Endodermal cell (in vitro differentiated cells): ENCODE data around the gene RBP4. TPM values are rescaled to one million over a fixed set of nuclear protein-coding genes. Genes with fewer than 3 reads are reported as not detected.

Experiments used
- DNase-seq: peaks from one replicate; pipeline ENCODE4 v3.0.0-alpha.2; 2017
- H3K27ac ChIP-seq: 2 replicates; pipeline ENCODE4 v1.5.1; 2013; ENCODE audit warnings: mild to moderate bottlenecking, low read depth, low read length, moderate library complexity
- H3K27me3 ChIP-seq: 2 replicates; pipeline ENCODE4 v1.6.1; 2013; ENCODE audit warnings: mild to moderate bottlenecking, low read length, moderate library complexity; ENCODE audit not compliant: insufficient read depth, control insufficient read depth, poor library complexity, severe bottlenecking
- H3K36me3 ChIP-seq: 2 replicates; pipeline ENCODE4 v1.7.0; 2013; ENCODE audit warnings: mild to moderate bottlenecking, low read length, moderate library complexity; ENCODE audit not compliant: control insufficient read depth, insufficient read depth
- H3K4me1 ChIP-seq: one replicate; pipeline ENCODE4 v1.7.0; 2013; ENCODE audit warnings: low read length; ENCODE audit not compliant: control insufficient read depth, insufficient read depth
- H3K4me3 ChIP-seq: 2 replicates; pipeline ENCODE4 v1.5.1; 2013; ENCODE audit warnings: mild to moderate bottlenecking, low read length, moderate library complexity
- H3K9ac ChIP-seq: 2 replicates; pipeline ENCODE4 v1.6.1; 2013; ENCODE audit warnings: mild to moderate bottlenecking, low read length, moderate library complexity; ENCODE audit not compliant: poor library complexity, severe bottlenecking; ENCODE audit errors: extremely low read depth
- H3K9me3 ChIP-seq: 2 replicates; pipeline ENCODE4 v1.6.1; 2013; ENCODE audit warnings: mild to moderate bottlenecking, low read length, moderate library complexity; ENCODE audit not compliant: control insufficient read depth
- H3K27ac Mint-ChIP-seq: 2 replicates; pipeline ENCODE4 v1.8.0; 2020; ENCODE audit warnings: mixed read lengths
- H3K27me3 Mint-ChIP-seq: 2 replicates; pipeline ENCODE4 v1.8.0; 2021; ENCODE audit warnings: mild to moderate bottlenecking, mixed read lengths; ENCODE audit not compliant: insufficient read depth
- H3K36me3 Mint-ChIP-seq: 2 replicates; pipeline ENCODE4 v1.8.0; 2020; ENCODE audit warnings: low read depth, mixed read lengths
- H3K4me1 Mint-ChIP-seq: 2 replicates; pipeline ENCODE4 v1.8.0; 2020; ENCODE audit warnings: mixed read lengths
- H3K4me3 Mint-ChIP-seq: 2 replicates; pipeline ENCODE4 v1.8.0; 2020; ENCODE audit warnings: mild to moderate bottlenecking, moderate library complexity, mixed read lengths
- H3K9me3 Mint-ChIP-seq: 2 replicates; pipeline ENCODE4 v1.8.0; 2020; ENCODE audit warnings: mild to moderate bottlenecking, mixed read lengths
- CTCF ChIP-seq: fragments of 200-600 bp; sonication (generic); conservative IDR thresholded peaks from 2 replicates; pipeline ENCODE4 v1.5.0; 2021; ENCODE audit warnings: antibody characterized with exemption, mild to moderate bottlenecking
- WGBS, 2 experiments: methylation state at CpG; one replicate each; pipeline versions ENCODE4 v1.1.5 to v1.1.7; 2013; ENCODE audit warnings: missing lambda C conversion rate in 2 of 2, mixed read lengths in 1 of 2; ENCODE audit not compliant: insufficient coverage in 1 of 2, insufficient read length in 1 of 2; 5-methylcytosine and 5-hydroxymethylcytosine counted together
- total RNA-seq, 2 donors: library from RNA; stranded (reverse); fragmentation: NEBNext Ultra II Directional in 1 of 2; extraction: Animal tissue kit (Norgen Biotek cat#: 25700) in 1 of 2; gene quantifications; 2 replicates in 1 of 2; 3 replicates in 1 of 2; pipeline ENCODE4 v1.2.1, GENCODE V29; 2021

Gene RBP4
- total RNA-seq, 2 donors from 2014 or later = 0.82 to 0.86 TPM

GRCh38 chr10:93579985-93580711, 20.9 kb downstream of the RBP4 start:
- Histone ChIP-seq H3K27ac (no peak overlapping the region), H3K27me3 (no peaks in the 10 kb centered on the region), H3K4me3 (no peak overlapping the region), H3K4me1 (no peaks in the 10 kb centered on the region), H3K36me3 (no peaks in the 10 kb centered on the region), H3K9ac (no peak overlapping the region), H3K9me3 (no peaks in the 10 kb centered on the region)
- H3K36me3 Mint-ChIP-seq = no peaks in the 10 kb centered on the region
- DNase-seq = no peak
- H3K4me3 Mint-ChIP-seq = no peak overlapping the region
- 89 to 100% methylated on average over 1 to 3 of the region's 3 CpGs for WGBS, 2 experiments
- H3K9me3 Mint-ChIP-seq = no peaks in the 10 kb centered on the region
- H3K4me1 Mint-ChIP-seq = no peaks in the 10 kb centered on the region
- no peak for TF ChIP-seq CTCF
- no peak overlapping the region for H3K27ac Mint-ChIP-seq
- peaks cover 2% of the 10 kb centered on the region for H3K27me3 Mint-ChIP-seq

- no peaks in the 10 kb centered on the region for H3K36me3 ChIP-seq
- Mint-ChIP-seq H3K4me3 (no peak overlapping the region), H3K4me1 (no peaks in the 10 kb centered on the region), H3K27me3 (peaks cover 2% of the 10 kb centered on the region), H3K36me3 (no peaks in the 10 kb centered on the region), H3K9me3 (no peaks in the 10 kb centered on the region), H3K27ac (no peak overlapping the region)
- no peak for DNase-seq
- H3K4me3 ChIP-seq = no peak overlapping the region
- H3K9me3 ChIP-seq = no peaks in the 10 kb centered on the region
- TF ChIP-seq CTCF = no peak
- H3K27ac ChIP-seq = no peak overlapping the region
- no peaks in the 10 kb centered on the region for H3K27me3 ChIP-seq
- H3K4me1 ChIP-seq = no peaks in the 10 kb centered on the region
- H3K9ac ChIP-seq = no peak overlapping the region
- WGBS, 2 experiments = 92 to 94% methylated on average over 3 to 7 of the region's 7 CpGs
Observed at GRCh38 chr10:93579089-93579488, 21.9 kb downstream of the RBP4 start.

- H3K27me3 Mint-ChIP-seq = peaks cover 6% of the 10 kb centered on the region
- H3K9ac ChIP-seq = no peak overlapping the region
- no peaks in the 10 kb centered on the region for H3K9me3 ChIP-seq
- 93 to 100% methylated on average over 2 to 3 of the region's 3 CpGs for WGBS, 2 experiments
- H3K4me1 ChIP-seq = no peaks in the 10 kb centered on the region
- no peaks in the 10 kb centered on the region for H3K4me1 Mint-ChIP-seq
- DNase-seq = no peak
- H3K27me3 ChIP-seq = no peaks in the 10 kb centered on the region
- H3K27ac Mint-ChIP-seq = no peak overlapping the region
- no peak overlapping the region for H3K4me3 ChIP-seq
- no peaks in the 10 kb centered on the region for H3K36me3 ChIP-seq
- TF ChIP-seq CTCF = no peak
- H3K9me3 Mint-ChIP-seq = no peaks in the 10 kb centered on the region
- H3K27ac ChIP-seq = no peak overlapping the region
- H3K36me3 Mint-ChIP-seq = no peaks in the 10 kb centered on the region
- no peak overlapping the region for H3K4me3 Mint-ChIP-seq
Observed at GRCh38 chr10:93577565-93577964, 23.5 kb downstream of the RBP4 start.
